Measurements from ENCODE around the gene NPPB. TPM values are rescaled to one million over a fixed set of nuclear protein-coding genes. Genes with fewer than 3 reads are reported as not detected.

NPPB gene
- polyA plus RNA-seq, 2 of the 4 experiments (the other 2 are of a cell fraction), result 0.18 TPM; not detected in 1

DNA sequence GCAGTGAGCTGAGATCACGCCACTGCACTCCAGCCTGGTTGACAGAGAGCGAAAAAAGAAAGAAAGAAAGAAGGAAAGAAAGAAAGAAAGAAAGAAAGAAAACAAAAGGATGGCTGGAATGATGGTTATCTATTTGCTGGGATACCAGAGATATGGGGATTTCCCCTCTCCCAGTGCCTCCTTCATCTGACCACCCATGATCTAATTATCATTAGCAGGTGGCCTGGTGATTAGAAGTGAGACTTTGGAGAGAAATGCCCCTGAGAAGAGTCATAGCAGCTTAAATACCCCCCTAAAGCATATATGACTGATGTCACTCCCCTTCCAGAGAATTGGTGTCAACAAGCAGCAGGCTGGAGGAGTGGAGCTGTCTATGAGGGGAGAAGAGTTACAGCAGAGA lies 1.3 kb upstream of the NPPB start:
- no peak for FAIRE-seq
- ChIA-PET POLR2A (no interaction called here), CTCF (interaction anchor here (1.1 to 1.7 kb wide), 2 partner anchors 21 to 32 kb away, joined by 3 to 6 read pairs; no protein-coding TSS in a partner anchor)
- no peak for DNase-seq (ENCODE audit: low read depth in 1 of 2, low spot score in 1 of 2)
- Histone ChIP-seq H3K27ac (no peak overlapping the region), H3K9me3 (no peaks in the 10 kb centered on the region), H3K4me3 (no peak overlapping the region), H3K4me1 (no peaks in the 10 kb centered on the region; the same call in 2 of the 3 replicates), H3K4me2 (no peak overlapping the region)
- no peak for ATAC-seq
- WGBS (ENCODE audit: missing lambda C conversion rate), result 0% methylated on average over 1 of the region's 2 CpGs
- TF ChIP-seq, protein P1, sequence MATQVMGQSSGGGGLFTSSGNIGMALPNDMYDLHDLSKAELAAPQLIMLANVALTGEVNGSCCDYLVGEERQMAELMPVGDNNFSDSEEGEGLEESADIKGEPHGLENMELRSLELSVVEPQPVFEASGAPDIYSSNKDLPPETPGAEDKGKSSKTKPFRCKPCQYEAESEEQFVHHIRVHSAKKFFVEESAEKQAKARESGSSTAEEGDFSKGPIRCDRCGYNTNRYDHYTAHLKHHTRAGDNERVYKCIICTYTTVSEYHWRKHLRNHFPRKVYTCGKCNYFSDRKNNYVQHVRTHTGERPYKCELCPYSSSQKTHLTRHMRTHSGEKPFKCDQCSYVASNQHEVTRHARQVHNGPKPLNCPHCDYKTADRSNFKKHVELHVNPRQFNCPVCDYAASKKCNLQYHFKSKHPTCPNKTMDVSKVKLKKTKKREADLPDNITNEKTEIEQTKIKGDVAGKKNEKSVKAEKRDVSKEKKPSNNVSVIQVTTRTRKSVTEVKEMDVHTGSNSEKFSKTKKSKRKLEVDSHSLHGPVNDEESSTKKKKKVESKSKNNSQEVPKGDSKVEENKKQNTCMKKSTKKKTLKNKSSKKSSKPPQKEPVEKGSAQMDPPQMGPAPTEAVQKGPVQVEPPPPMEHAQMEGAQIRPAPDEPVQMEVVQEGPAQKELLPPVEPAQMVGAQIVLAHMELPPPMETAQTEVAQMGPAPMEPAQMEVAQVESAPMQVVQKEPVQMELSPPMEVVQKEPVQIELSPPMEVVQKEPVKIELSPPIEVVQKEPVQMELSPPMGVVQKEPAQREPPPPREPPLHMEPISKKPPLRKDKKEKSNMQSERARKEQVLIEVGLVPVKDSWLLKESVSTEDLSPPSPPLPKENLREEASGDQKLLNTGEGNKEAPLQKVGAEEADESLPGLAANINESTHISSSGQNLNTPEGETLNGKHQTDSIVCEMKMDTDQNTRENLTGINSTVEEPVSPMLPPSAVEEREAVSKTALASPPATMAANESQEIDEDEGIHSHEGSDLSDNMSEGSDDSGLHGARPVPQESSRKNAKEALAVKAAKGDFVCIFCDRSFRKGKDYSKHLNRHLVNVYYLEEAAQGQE (IDR thresholded peaks at IDR 0.05), result no peak

DNA sequence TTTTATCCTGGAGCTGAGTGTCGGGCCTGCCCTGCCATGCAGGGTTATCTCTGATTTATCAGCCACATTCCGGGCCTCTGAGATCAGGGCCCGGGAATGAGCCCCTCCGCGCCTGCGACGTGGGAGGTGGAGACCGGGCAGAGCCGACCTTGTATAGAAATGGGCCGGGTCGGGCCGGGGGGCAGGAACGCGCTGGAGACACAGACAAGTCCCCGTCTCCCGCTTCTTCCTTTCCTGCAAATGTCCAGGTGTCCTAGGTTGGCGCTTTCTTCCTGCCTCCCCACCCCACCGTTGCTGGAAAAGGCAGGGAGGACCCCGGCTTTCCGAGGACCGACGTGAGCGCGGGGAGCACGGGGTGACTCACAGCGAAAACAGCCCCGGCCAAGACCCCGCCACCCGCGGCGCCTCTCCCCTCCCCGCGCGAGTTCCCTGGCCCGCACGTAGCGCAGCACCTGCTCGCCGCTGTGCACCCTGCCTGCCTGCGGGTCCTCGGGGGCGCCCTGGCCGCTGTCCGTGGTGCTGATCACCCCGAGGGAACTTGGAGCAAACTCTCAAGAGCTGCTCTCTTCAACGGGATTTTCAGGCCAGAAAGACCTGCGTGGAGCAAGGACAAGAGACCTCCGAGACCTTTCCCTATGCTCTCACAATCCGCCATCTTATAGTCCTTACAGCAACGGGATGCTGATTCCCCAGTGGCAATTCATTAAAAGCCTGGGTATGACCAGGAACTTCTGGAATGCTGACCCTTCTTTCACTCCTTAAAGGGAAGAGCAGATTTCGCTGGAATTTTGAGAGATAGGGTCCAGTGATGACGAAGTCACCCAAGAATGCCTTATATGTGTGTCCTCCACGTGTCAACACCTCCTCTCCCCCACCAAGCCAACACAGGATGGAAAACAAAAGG lies 475 bp upstream of the NPPB start:
- POLR2A ChIA-PET, result interaction anchor here (1.0 to 1.1 kb wide), 2 partner anchors 49 to 160 kb away, joined by 3 to 5 read pairs; partner anchors contain the start of gene MIIP

DNA sequence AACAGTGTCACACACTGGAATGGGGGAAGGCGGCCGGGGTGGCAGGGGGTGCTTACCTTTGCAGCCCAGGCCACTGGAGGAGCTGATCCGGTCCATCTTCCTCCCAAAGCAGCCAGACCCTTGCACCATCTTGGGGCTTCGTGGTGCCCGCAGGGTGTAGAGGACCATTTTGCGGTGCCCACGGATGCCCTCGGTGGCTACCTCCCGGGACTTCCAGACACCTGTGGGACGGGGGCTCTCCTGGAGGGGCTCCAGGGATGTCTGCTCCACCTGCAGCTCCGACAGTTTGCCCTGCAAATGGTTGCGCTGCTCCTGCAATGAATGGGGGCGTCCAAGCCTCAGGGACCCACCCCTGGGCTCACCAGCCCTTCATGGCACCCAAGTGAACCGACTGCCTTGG lies 587 bp downstream of the NPPB start:
- WGBS (ENCODE audit: missing lambda C conversion rate), result 16% methylated on average over 5 of the region's 14 CpGs
- Histone ChIP-seq H3K9me3 (no peaks in the 10 kb centered on the region), H3K4me3 (no peak overlapping the region), H3K4me2 (no peak overlapping the region), H3K27ac (no peak overlapping the region), H3K4me1 (no peaks in the 10 kb centered on the region; the same call in 2 of the 3 replicates)
- ChIA-PET CTCF (interaction anchor here (0.8 to 1.0 kb wide), 2 partner anchors 18 to 109 kb away, joined by 3 read pairs; no protein-coding TSS in a partner anchor), POLR2A (no interaction called here)
- DNase-seq (ENCODE audit: low read depth in 1 of 2, low spot score in 1 of 2), result no peak
- no peak for FAIRE-seq
- ATAC-seq, result no peak
- TF ChIP-seq SREBF2 (IDR thresholded peaks at IDR 0.05) (no peak), SMC3 (IDR thresholded peaks at IDR 0.05) (no peak), BHLHE40 (IDR thresholded peaks at IDR 0.05; ENCODE audit: low read depth, low read length) (no peak), FOXS1 (CRISPR knock-in tag; IDR thresholded peaks at IDR 0.05) (no peak), RAD21 (conservative IDR thresholded peaks at IDR 0.05 in 1 of 2, IDR thresholded peaks at IDR 0.05 in 1 of 2) (no peak), EHMT2 (IDR thresholded peaks at IDR 0.05; ENCODE audit: low read depth) (no peak)
- TF ChIP-seq, protein P2, sequence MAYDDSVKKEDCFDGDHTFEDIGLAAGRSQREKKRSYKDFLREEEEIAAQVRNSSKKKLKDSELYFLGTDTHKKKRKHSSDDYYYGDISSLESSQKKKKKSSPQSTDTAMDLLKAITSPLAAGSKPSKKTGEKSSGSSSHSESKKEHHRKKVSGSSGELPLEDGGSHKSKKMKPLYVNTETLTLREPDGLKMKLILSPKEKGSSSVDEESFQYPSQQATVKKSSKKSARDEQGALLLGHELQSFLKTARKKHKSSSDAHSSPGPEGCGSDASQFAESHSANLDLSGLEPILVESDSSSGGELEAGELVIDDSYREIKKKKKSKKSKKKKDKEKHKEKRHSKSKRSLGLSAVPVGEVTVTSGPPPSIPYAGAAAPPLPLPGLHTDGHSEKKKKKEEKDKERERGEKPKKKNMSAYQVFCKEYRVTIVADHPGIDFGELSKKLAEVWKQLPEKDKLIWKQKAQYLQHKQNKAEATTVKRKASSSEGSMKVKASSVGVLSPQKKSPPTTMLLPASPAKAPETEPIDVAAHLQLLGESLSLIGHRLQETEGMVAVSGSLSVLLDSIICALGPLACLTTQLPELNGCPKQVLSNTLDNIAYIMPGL (CRISPR knock-in tag; IDR thresholded peaks at IDR 0.05; ENCODE audit: borderline replicate concordance), result no peak
- TF ChIP-seq, protein P3, sequence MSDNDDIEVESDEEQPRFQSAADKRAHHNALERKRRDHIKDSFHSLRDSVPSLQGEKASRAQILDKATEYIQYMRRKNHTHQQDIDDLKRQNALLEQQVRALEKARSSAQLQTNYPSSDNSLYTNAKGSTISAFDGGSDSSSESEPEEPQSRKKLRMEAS (IDR thresholded peaks at IDR 0.05), result no peak
- TF ChIP-seq, protein P4, sequence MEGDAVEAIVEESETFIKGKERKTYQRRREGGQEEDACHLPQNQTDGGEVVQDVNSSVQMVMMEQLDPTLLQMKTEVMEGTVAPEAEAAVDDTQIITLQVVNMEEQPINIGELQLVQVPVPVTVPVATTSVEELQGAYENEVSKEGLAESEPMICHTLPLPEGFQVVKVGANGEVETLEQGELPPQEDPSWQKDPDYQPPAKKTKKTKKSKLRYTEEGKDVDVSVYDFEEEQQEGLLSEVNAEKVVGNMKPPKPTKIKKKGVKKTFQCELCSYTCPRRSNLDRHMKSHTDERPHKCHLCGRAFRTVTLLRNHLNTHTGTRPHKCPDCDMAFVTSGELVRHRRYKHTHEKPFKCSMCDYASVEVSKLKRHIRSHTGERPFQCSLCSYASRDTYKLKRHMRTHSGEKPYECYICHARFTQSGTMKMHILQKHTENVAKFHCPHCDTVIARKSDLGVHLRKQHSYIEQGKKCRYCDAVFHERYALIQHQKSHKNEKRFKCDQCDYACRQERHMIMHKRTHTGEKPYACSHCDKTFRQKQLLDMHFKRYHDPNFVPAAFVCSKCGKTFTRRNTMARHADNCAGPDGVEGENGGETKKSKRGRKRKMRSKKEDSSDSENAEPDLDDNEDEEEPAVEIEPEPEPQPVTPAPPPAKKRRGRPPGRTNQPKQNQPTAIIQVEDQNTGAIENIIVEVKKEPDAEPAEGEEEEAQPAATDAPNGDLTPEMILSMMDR (IDR thresholded peaks at IDR 0.05), result no peak

More for the DNA sequence above, 475 bp upstream of the NPPB start:
- FAIRE-seq (no peak), DNase-seq (ENCODE audit: low read depth in 1 of 2, low spot score in 1 of 2) (peak; percentile 37 to 47), ATAC-seq (peak; percentile 63 to 82)
- 15% methylated on average over 15 of the region's 53 CpGs for WGBS (ENCODE audit: missing lambda C conversion rate)
- TF ChIP-seq EHMT2 (IDR thresholded peaks at IDR 0.05; ENCODE audit: low read depth) (peak; percentile 66; the same call in 1 of the 2 replicates), RNF2 (IDR thresholded peaks at IDR 0.05; ENCODE audit: borderline replicate concordance, low read depth) (no peak), EHF (CRISPR knock-in tag; IDR thresholded peaks at IDR 0.05) (no peak)
- TF ChIP-seq, protein P1 (IDR thresholded peaks at IDR 0.05), result peak; percentile 96
- TF ChIP-seq, protein P5, sequence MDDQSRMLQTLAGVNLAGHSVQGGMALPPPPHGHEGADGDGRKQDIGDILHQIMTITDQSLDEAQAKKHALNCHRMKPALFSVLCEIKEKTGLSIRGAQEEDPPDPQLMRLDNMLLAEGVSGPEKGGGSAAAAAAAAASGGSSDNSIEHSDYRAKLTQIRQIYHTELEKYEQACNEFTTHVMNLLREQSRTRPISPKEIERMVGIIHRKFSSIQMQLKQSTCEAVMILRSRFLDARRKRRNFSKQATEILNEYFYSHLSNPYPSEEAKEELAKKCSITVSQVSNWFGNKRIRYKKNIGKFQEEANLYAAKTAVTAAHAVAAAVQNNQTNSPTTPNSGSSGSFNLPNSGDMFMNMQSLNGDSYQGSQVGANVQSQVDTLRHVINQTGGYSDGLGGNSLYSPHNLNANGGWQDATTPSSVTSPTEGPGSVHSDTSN (IDR thresholded peaks at IDR 0.05), result no peak
- CTCF ChIA-PET, result interaction anchor here (1.1 kb wide), 1 partner anchor 33 kb away, joined by 3 read pairs; no protein-coding TSS in a partner anchor
- Histone ChIP-seq H3K4me2 (peak overlapping the region; percentile 56), H3K4me1 (no peaks in the 10 kb centered on the region; the same call in 2 of the 3 replicates), H3K9me3 (no peaks in the 10 kb centered on the region), H3K27ac (no peak overlapping the region), H3K4me3 (no peak overlapping the region; the same call in 1 of the 3 replicates)

All from A549 (cell line).